T-cell (primary cell): Measurements from ENCODE around the gene MUC5B. TPM values are rescaled to one million over a fixed set of nuclear protein-coding genes. Genes with fewer than 3 reads are reported as not detected.

ENCODE experiments used
- ATAC-seq, 4 experiments: fragments of 200-7000 bp in 3 of 4; fragments of 150-1000 bp in 1 of 4; cut with Tn5 transposase; replicated peaks in 1 of 4; 1 replicate in 3 of 4; 2 replicates in 1 of 4; pipeline ENCODE4 v1.10.0; 2021; ENCODE audit warnings: moderate library complexity in 3 of 4, mild to moderate bottlenecking in 2 of 4, moderate number of reproducible peaks in 1 of 4
- CTCF ChIA-PET, 2 donors: fragments of 300-600 bp; sonication (Branson Sonifier 250); formaldehyde crosslinking; loops; one replicate each; lab custom pipeline; 2022; ENCODE audit warnings: antibody characterized with exemption in 2 of 2; lab: Charles Lee
- POLR2A ChIA-PET, 2 donors: fragments of 300-600 bp; sonication (Branson Sonifier 250); formaldehyde crosslinking; loops; one replicate each; lab custom pipeline; 2022; ENCODE audit warnings: antibody characterized with exemption in 2 of 2; lab: Charles Lee
- DNase-seq, 35 experiments: peaks; one replicate each; pipeline versions ENCODE4 v3.0.0 to v3.0.0-alpha.2; 2013 to 2023
- H3K27ac ChIP-seq: one replicate; pipeline ENCODE4 v1.5.1; 2013; ENCODE audit warnings: low read length
- H3K27me3 ChIP-seq, 2 experiments: replicated peaks in 1 of 2; 1 replicate in 1 of 2; 2 replicates in 1 of 2; pipeline versions ENCODE4 v1.6.1 to v1.7.0; 2013; ENCODE audit warnings: low read length in 1 of 2, mixed read lengths in 1 of 2; ENCODE audit not compliant: control insufficient read depth in 2 of 2, insufficient read depth in 2 of 2; ENCODE audit errors: extremely low read depth in 1 of 2
- H3K36me3 ChIP-seq, 2 donors: 1 replicate in 1 of 2; 2 replicates in 1 of 2; pipeline versions ENCODE4 v1.6.1 to v1.7.0; 2013; ENCODE audit warnings: low read length in 1 of 2; ENCODE audit not compliant: control insufficient read depth in 2 of 2, insufficient read depth in 1 of 2; ENCODE audit errors: extremely low read depth in 1 of 2
- H3K4me1 ChIP-seq, 2 experiments: 1 replicate in 1 of 2; 2 replicates in 1 of 2; pipeline versions ENCODE4 v1.6.1 to v1.7.0; 2013; ENCODE audit warnings: low read length in 2 of 2, mixed read lengths in 1 of 2; ENCODE audit not compliant: insufficient read depth in 2 of 2, control insufficient read depth in 1 of 2; ENCODE audit errors: extremely low read depth in 1 of 2
- H3K4me3 ChIP-seq, 2 donors: 1 replicate in 1 of 2; 2 replicates in 1 of 2; pipeline versions ENCODE4 v1.5.1 to v1.7.0; 2013; ENCODE audit warnings: mild to moderate bottlenecking in 2 of 2, low read length in 1 of 2, moderate library complexity in 1 of 2; ENCODE audit not compliant: control insufficient read depth in 1 of 2; ENCODE audit errors: extremely low read depth in 1 of 2
- H3K9me3 ChIP-seq: 2 replicates; pipeline ENCODE4 v1.7.0; 2013
- H3K27ac Mint-ChIP-seq, 2 donors: one replicate each; pipeline ENCODE4 v1.8.0; 2020 to 2021; ENCODE audit warnings: mild to moderate bottlenecking in 2 of 2, mixed read lengths in 2 of 2
- H3K27me3 Mint-ChIP-seq, 2 donors: one replicate each; pipeline ENCODE4 v1.8.0; 2021 to 2022; ENCODE audit warnings: mixed read lengths in 2 of 2
- H3K36me3 Mint-ChIP-seq: one replicate; pipeline ENCODE4 v1.8.0; 2021; ENCODE audit warnings: mixed read lengths
- H3K4me1 Mint-ChIP-seq, 3 donors: one replicate each; pipeline ENCODE4 v1.8.0; 2020 to 2022; ENCODE audit warnings: mixed read lengths in 3 of 3, mild to moderate bottlenecking in 1 of 3
- H3K4me3 Mint-ChIP-seq, 3 donors: one replicate each; pipeline ENCODE4 v1.8.0; 2020 to 2022; ENCODE audit warnings: mild to moderate bottlenecking in 3 of 3, mixed read lengths in 3 of 3, moderate library complexity in 3 of 3
- H3K9me3 Mint-ChIP-seq, 3 donors: one replicate each; pipeline ENCODE4 v1.8.0; 2020 to 2022; ENCODE audit warnings: mixed read lengths in 3 of 3
- WGBS: methylation state at CpG from one replicate; pipeline ENCODE4 v1.1.5; 2013; ENCODE audit warnings: missing lambda C conversion rate; ENCODE audit not compliant: insufficient coverage; 5-methylcytosine and 5-hydroxymethylcytosine counted together
- total RNA-seq, 35 experiments: library from RNA in 6 of 35; stranded (reverse) in 6 of 35; fragments of 120-200 nt in 1 of 35; gene quantifications; one replicate each; pipeline versions ENCODE4 v1.2.1 to v1.2.4 and lab custom pipeline; 2013 to 2026

MUC5B gene
- total RNA-seq, 5 donors from 2014 or later (not counting 1 experiment from before 2014, with no cell fraction given) = 1.8 to 4.0 (median 3.6) TPM; not detected in 2

GRCh38 chr11:1253103-1253485 is 30.2 kb downstream of the MUC5B start:
- peaks cover 0 to 7% of the 10 kb centered on the region in 2 experiments for H3K27me3 ChIP-seq
- no peaks in the 10 kb centered on the region for H3K9me3 ChIP-seq
- H3K4me1 Mint-ChIP-seq = no peaks in the 10 kb centered on the region
- DNase-seq (no peak), ATAC-seq (no peak)
- 93% methylated on average over 8 of the region's 9 CpGs for WGBS
- ChIA-PET CTCF (no interaction called here), POLR2A (no interaction called here)
- H3K4me3 ChIP-seq = no peak overlapping the region
- no peak overlapping the region for H3K4me3 Mint-ChIP-seq
- no peaks in the 10 kb centered on the region for H3K36me3 Mint-ChIP-seq
- no peaks in the 10 kb centered on the region for H3K4me1 ChIP-seq
- no peaks in the 10 kb centered on the region for H3K9me3 Mint-ChIP-seq
- H3K27ac ChIP-seq = no peak overlapping the region
- H3K27me3 Mint-ChIP-seq = no peaks in the 10 kb centered on the region
- no peak overlapping the region for H3K27ac Mint-ChIP-seq
- H3K36me3 ChIP-seq = no peaks in the 10 kb centered on the region

- Histone ChIP-seq H3K27me3 (peaks cover 0 to 7% of the 10 kb centered on the region in 2 experiments), H3K9me3 (no peaks in the 10 kb centered on the region), H3K36me3 (no peaks in the 10 kb centered on the region), H3K4me3 (no peak overlapping the region), H3K27ac (no peak overlapping the region), H3K4me1 (no peaks in the 10 kb centered on the region)
- no peak for ATAC-seq
- Mint-ChIP-seq H3K27me3 (no peaks in the 10 kb centered on the region), H3K36me3 (no peaks in the 10 kb centered on the region), H3K4me1 (no peaks in the 10 kb centered on the region), H3K4me3 (no peak overlapping the region), H3K9me3 (no peaks in the 10 kb centered on the region), H3K27ac (no peak overlapping the region)
- ChIA-PET POLR2A (no interaction called here), CTCF (no interaction called here)
- DNase-seq = no peak
- 89% methylated on average over 11 of the region's 22 CpGs for WGBS
These were observed 31.3 kb downstream of the MUC5B start for GRCh38 chr11:1254086-1254648.

DNA sequence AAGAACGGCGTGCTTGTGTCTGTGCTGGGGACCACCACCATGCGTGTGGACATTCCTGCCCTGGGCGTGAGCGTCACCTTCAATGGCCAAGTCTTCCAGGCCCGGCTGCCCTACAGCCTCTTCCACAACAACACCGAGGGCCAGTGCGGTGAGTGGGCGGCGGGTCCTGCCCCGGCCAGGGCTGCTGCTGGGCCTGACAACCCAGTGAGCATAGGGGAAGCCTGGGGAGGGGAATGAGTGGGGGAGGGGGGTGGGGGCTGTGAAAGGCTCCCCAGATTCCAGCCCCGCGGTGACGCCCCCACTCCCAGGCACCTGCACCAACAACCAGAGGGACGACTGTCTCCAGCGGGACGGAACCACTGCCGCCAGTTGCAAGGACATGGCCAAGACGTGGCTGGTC is 31.9 kb downstream of the MUC5B start:
- H3K27me3 Mint-ChIP-seq = no peaks in the 10 kb centered on the region
- ChIA-PET CTCF (no interaction called here), POLR2A (no interaction called here)
- H3K27ac Mint-ChIP-seq = no peak overlapping the region
- H3K4me3 ChIP-seq = no peak overlapping the region
- no peaks in the 10 kb centered on the region for H3K4me1 Mint-ChIP-seq
- WGBS = 92% methylated on average over 5 of the region's 19 CpGs
- no peak for DNase-seq
- H3K4me1 ChIP-seq = no peaks in the 10 kb centered on the region
- peaks cover 0 to 9% of the 10 kb centered on the region in 2 experiments for H3K27me3 ChIP-seq
- H3K9me3 ChIP-seq = no peaks in the 10 kb centered on the region
- no peaks in the 10 kb centered on the region for H3K36me3 ChIP-seq
- H3K9me3 Mint-ChIP-seq = no peaks in the 10 kb centered on the region
- H3K27ac ChIP-seq = no peak overlapping the region
- no peak overlapping the region for H3K4me3 Mint-ChIP-seq
- no peak for ATAC-seq
- no peaks in the 10 kb centered on the region for H3K36me3 Mint-ChIP-seq

DNA sequence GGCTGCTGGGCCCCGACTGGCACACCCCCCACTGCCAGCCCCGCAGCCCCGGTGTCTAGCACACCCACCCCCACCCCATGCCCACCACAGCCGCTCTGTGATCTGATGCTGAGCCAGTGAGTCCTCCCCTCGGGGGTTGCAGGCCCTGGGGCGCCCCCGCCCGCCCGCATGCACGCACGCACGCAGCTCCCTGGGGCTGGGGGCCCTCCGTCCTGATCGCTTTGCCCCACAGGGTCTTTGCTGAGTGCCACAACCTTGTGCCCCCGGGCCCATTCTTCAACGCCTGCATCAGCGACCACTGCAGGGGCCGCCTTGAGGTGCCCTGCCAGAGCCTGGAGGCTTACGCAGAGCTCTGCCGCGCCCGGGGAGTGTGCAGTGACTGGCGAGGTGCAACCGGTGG is 32.3 kb downstream of the MUC5B start:
- no peaks in the 10 kb centered on the region for H3K36me3 ChIP-seq
- peaks cover 0 to 9% of the 10 kb centered on the region in 2 experiments for H3K27me3 ChIP-seq
- no peak overlapping the region for H3K4me3 Mint-ChIP-seq
- WGBS = 85% methylated on average over 14 of the region's 24 CpGs
- POLR2A ChIA-PET = no interaction called here
- H3K4me1 Mint-ChIP-seq = no peaks in the 10 kb centered on the region
- H3K27ac ChIP-seq = no peak overlapping the region
- no peak overlapping the region for H3K4me3 ChIP-seq
- no peaks in the 10 kb centered on the region for H3K27me3 Mint-ChIP-seq
- no peaks in the 10 kb centered on the region for H3K9me3 ChIP-seq
- H3K9me3 Mint-ChIP-seq = no peaks in the 10 kb centered on the region
- DNase-seq = no peak
- H3K36me3 Mint-ChIP-seq = no peaks in the 10 kb centered on the region
- H3K4me1 ChIP-seq = no peaks in the 10 kb centered on the region
- no peak overlapping the region for H3K27ac Mint-ChIP-seq
- CTCF ChIA-PET = no interaction called here
- no peak for ATAC-seq

DNA sequence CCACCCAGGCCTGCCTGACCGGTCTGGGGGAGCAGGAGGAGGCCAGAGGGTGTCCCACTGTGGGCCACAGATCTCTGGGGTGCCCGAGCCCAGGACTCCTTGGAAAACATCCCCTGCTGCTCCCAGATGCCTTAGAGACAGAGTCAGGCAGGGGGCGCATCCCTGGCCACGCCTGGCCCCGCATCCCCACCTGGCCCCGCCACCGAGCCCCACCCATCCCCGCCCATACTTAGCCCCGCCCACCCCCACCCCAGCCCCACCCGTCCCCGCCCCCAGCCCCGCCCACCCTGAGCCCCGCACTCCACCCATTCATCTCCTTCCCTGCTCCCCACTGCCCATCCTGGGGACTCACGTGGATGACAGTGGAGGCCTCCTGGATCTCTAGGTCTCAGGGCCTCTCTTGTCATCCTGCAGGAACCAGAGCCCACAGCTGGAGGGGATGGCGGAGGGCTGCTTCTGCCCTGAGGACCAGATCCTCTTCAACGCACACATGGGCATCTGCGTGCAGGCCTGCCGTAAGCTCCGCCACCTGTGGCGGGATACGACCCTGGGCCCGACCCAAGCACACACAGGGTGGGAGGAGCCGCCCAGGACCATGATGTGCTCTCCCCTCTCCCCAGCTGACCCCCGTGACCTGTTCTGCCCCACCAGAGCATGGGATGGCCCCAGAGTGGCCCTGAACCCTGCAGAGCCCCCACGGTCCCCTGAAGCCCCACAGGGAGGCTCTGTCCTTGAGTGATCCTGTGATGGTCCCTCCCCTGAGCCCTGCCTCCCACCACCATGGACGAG is 33.6 kb downstream of the MUC5B start:
- peaks cover 0 to under 1% of the 10 kb centered on the region in 2 experiments for H3K4me1 ChIP-seq
- 85% methylated on average over 7 of the region's 26 CpGs for WGBS
- Mint-ChIP-seq H3K27me3 (no peaks in the 10 kb centered on the region), H3K9me3 (no peaks in the 10 kb centered on the region), H3K4me3 (no peak overlapping the region), H3K4me1 (no peaks in the 10 kb centered on the region), H3K27ac (no peak overlapping the region), H3K36me3 (no peaks in the 10 kb centered on the region)
- no peaks in the 10 kb centered on the region for H3K9me3 ChIP-seq
- no peak overlapping the region for H3K27ac ChIP-seq
- no peak for ATAC-seq
- ChIA-PET POLR2A (no interaction called here), CTCF (no interaction called here)
- no peaks in the 10 kb centered on the region for H3K36me3 ChIP-seq
- no peak for DNase-seq
- no peak overlapping the region for H3K4me3 ChIP-seq
- H3K27me3 ChIP-seq = peaks cover 0 to 9% of the 10 kb centered on the region in 2 experiments

DNA sequence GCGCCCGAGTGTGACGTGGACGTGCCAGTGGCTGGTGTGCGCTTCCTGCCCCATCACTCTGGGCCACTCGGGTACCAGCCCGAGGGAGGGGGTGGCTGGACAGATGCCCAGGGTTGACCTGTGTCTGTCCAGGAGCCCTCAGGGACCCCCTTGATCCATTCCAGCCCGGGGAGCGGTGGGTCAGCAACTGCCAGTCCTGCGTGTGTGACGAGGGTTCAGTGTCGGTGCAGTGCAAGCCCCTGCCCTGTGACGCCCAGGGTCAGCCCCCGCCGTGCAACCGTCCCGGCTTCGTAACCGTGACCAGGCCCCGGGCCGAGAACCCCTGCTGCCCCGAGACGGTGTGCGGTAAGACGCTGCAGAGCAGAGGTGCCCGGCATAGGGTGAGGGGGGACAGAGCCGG is 34.5 kb downstream of the MUC5B start:
- no peaks in the 10 kb centered on the region for H3K9me3 Mint-ChIP-seq

More for the DNA sequence above, 34.5 kb downstream of the MUC5B start:
- Mint-ChIP-seq H3K4me1 (peaks cover 3 to 6% (median 3%) of the 10 kb centered on the region in 3 donors), H3K27ac (no peak overlapping the region), H3K27me3 (no peaks in the 10 kb centered on the region), H3K36me3 (no peaks in the 10 kb centered on the region), H3K4me3 (no peak overlapping the region)
- H3K36me3 ChIP-seq = no peaks in the 10 kb centered on the region
- WGBS = 89% methylated on average over 25 of the region's 27 CpGs
- ChIA-PET POLR2A (no interaction called here), CTCF (no interaction called here)
- no peak for ATAC-seq
- H3K4me1 ChIP-seq = peaks cover 3 to 10% of the 10 kb centered on the region in 2 experiments
- no peaks in the 10 kb centered on the region for H3K9me3 ChIP-seq
- no peak overlapping the region for H3K27ac ChIP-seq
- H3K4me3 ChIP-seq = no peak overlapping the region
- peaks cover 0 to 9% of the 10 kb centered on the region in 2 experiments for H3K27me3 ChIP-seq
- no peak for DNase-seq
